ENCODE data around the gene OPCML.

The OPCML gene

GRCh38 chr11:132772703-132773545 lies 759.4 kb downstream of the OPCML start:
- Histone ChIP-seq H3K9me3 (ENCODE audit: control insufficient read depth, insufficient read depth, low read length) (no peaks in the 10 kb centered on the region), H3K4me1 (ENCODE audit: control insufficient read depth, insufficient read depth, low read length) (peaks cover 3% of the 10 kb centered on the region), H3K9ac (ENCODE audit: low read depth, low read length) (no peak overlapping the region), H3K4me3 (ENCODE audit: low read depth, low read length) (no peak overlapping the region), H3K36me3 (ENCODE audit: control insufficient read depth, insufficient read depth, low read length) (no peaks in the 10 kb centered on the region), H3K27me3 (ENCODE audit: control insufficient read depth, insufficient read depth, low read length) (no peaks in the 10 kb centered on the region)

GRCh38 chr11:132771746-132772145 lies 760.6 kb downstream of the OPCML start:
- Histone ChIP-seq H3K4me3 (ENCODE audit: low read depth, low read length) (no peak overlapping the region), H3K9me3 (ENCODE audit: control insufficient read depth, insufficient read depth, low read length) (no peaks in the 10 kb centered on the region), H3K4me1 (ENCODE audit: control insufficient read depth, insufficient read depth, low read length) (peaks cover 3% of the 10 kb centered on the region), H3K36me3 (ENCODE audit: control insufficient read depth, insufficient read depth, low read length) (no peaks in the 10 kb centered on the region), H3K9ac (ENCODE audit: low read depth, low read length) (no peak overlapping the region), H3K27me3 (ENCODE audit: control insufficient read depth, insufficient read depth, low read length) (no peaks in the 10 kb centered on the region)

GRCh38 chr11:132770829-132771530 lies 761.3 kb downstream of the OPCML start:
- Histone ChIP-seq H3K4me1 (ENCODE audit: control insufficient read depth, insufficient read depth, low read length) (peaks cover 3% of the 10 kb centered on the region), H3K9ac (ENCODE audit: low read depth, low read length) (no peak overlapping the region), H3K36me3 (ENCODE audit: control insufficient read depth, insufficient read depth, low read length) (no peaks in the 10 kb centered on the region), H3K9me3 (ENCODE audit: control insufficient read depth, insufficient read depth, low read length) (no peaks in the 10 kb centered on the region), H3K4me3 (ENCODE audit: low read depth, low read length) (no peak overlapping the region), H3K27me3 (ENCODE audit: control insufficient read depth, insufficient read depth, low read length) (no peaks in the 10 kb centered on the region)

- no peak overlapping the region for H3K4me3 ChIP-seq (ENCODE audit: low read depth, low read length)
- H3K27me3 ChIP-seq (ENCODE audit: control insufficient read depth, insufficient read depth, low read length), result no peaks in the 10 kb centered on the region
- no peaks in the 10 kb centered on the region for H3K4me1 ChIP-seq (ENCODE audit: control insufficient read depth, insufficient read depth, low read length)
- H3K36me3 ChIP-seq (ENCODE audit: control insufficient read depth, insufficient read depth, low read length), result no peaks in the 10 kb centered on the region
- H3K9me3 ChIP-seq (ENCODE audit: control insufficient read depth, insufficient read depth, low read length), result no peaks in the 10 kb centered on the region
- no peak overlapping the region for H3K9ac ChIP-seq (ENCODE audit: low read depth, low read length)
Observed at GRCh38 chr11:132763503-132763902, 768.8 kb downstream of the OPCML start.

GRCh38 chr11:132755934-132756333 lies 776.4 kb downstream of the OPCML start:
- Histone ChIP-seq H3K9me3 (ENCODE audit: control insufficient read depth, insufficient read depth, low read length) (no peaks in the 10 kb centered on the region), H3K36me3 (ENCODE audit: control insufficient read depth, insufficient read depth, low read length) (no peaks in the 10 kb centered on the region), H3K4me3 (ENCODE audit: low read depth, low read length) (no peak overlapping the region), H3K27me3 (ENCODE audit: control insufficient read depth, insufficient read depth, low read length) (no peaks in the 10 kb centered on the region), H3K9ac (ENCODE audit: low read depth, low read length) (no peak overlapping the region), H3K4me1 (ENCODE audit: control insufficient read depth, insufficient read depth, low read length) (peaks cover 10% of the 10 kb centered on the region)

GRCh38 chr11:132751516-132752250 lies 780.6 kb downstream of the OPCML start:
- Histone ChIP-seq H3K27me3 (ENCODE audit: control insufficient read depth, insufficient read depth, low read length) (no peaks in the 10 kb centered on the region), H3K4me1 (ENCODE audit: control insufficient read depth, insufficient read depth, low read length) (peaks cover 10% of the 10 kb centered on the region), H3K9me3 (ENCODE audit: control insufficient read depth, insufficient read depth, low read length) (no peaks in the 10 kb centered on the region), H3K9ac (ENCODE audit: low read depth, low read length) (no peak overlapping the region), H3K4me3 (ENCODE audit: low read depth, low read length) (no peak overlapping the region), H3K36me3 (ENCODE audit: control insufficient read depth, insufficient read depth, low read length) (no peaks in the 10 kb centered on the region)

- Histone ChIP-seq H3K4me1 (ENCODE audit: control insufficient read depth, insufficient read depth, low read length) (no peaks in the 10 kb centered on the region), H3K4me3 (ENCODE audit: low read depth, low read length) (no peak overlapping the region), H3K36me3 (ENCODE audit: control insufficient read depth, insufficient read depth, low read length) (no peaks in the 10 kb centered on the region), H3K9ac (ENCODE audit: low read depth, low read length) (no peak overlapping the region), H3K27me3 (ENCODE audit: control insufficient read depth, insufficient read depth, low read length) (no peaks in the 10 kb centered on the region), H3K9me3 (ENCODE audit: control insufficient read depth, insufficient read depth, low read length) (no peaks in the 10 kb centered on the region)
Observed at GRCh38 chr11:132746305-132746704, 786.0 kb downstream of the OPCML start.

GRCh38 chr11:132745306-132745705 lies 787.0 kb downstream of the OPCML start:
- Histone ChIP-seq H3K4me3 (ENCODE audit: low read depth, low read length) (no peak overlapping the region), H3K27me3 (ENCODE audit: control insufficient read depth, insufficient read depth, low read length) (no peaks in the 10 kb centered on the region), H3K36me3 (ENCODE audit: control insufficient read depth, insufficient read depth, low read length) (no peaks in the 10 kb centered on the region), H3K9me3 (ENCODE audit: control insufficient read depth, insufficient read depth, low read length) (no peaks in the 10 kb centered on the region), H3K4me1 (ENCODE audit: control insufficient read depth, insufficient read depth, low read length) (no peaks in the 10 kb centered on the region), H3K9ac (ENCODE audit: low read depth, low read length) (no peak overlapping the region)

GRCh38 chr11:132744771-132745170 lies 787.5 kb downstream of the OPCML start:
- Histone ChIP-seq H3K27me3 (ENCODE audit: control insufficient read depth, insufficient read depth, low read length) (no peaks in the 10 kb centered on the region), H3K9ac (ENCODE audit: low read depth, low read length) (no peak overlapping the region), H3K36me3 (ENCODE audit: control insufficient read depth, insufficient read depth, low read length) (no peaks in the 10 kb centered on the region), H3K4me3 (ENCODE audit: low read depth, low read length) (no peak overlapping the region), H3K4me1 (ENCODE audit: control insufficient read depth, insufficient read depth, low read length) (no peaks in the 10 kb centered on the region), H3K9me3 (ENCODE audit: control insufficient read depth, insufficient read depth, low read length) (no peaks in the 10 kb centered on the region)

- no peaks in the 10 kb centered on the region for H3K9me3 ChIP-seq (ENCODE audit: control insufficient read depth, insufficient read depth, low read length)
- no peaks in the 10 kb centered on the region for H3K4me1 ChIP-seq (ENCODE audit: control insufficient read depth, insufficient read depth, low read length)
- no peak overlapping the region for H3K9ac ChIP-seq (ENCODE audit: low read depth, low read length)
- H3K27me3 ChIP-seq (ENCODE audit: control insufficient read depth, insufficient read depth, low read length), result no peaks in the 10 kb centered on the region
- H3K4me3 ChIP-seq (ENCODE audit: low read depth, low read length), result no peak overlapping the region
- no peaks in the 10 kb centered on the region for H3K36me3 ChIP-seq (ENCODE audit: control insufficient read depth, insufficient read depth, low read length)
Observed at GRCh38 chr11:132743601-132744000, 788.7 kb downstream of the OPCML start.

- Histone ChIP-seq H3K4me3 (ENCODE audit: low read depth, low read length) (no peak overlapping the region), H3K9me3 (ENCODE audit: control insufficient read depth, insufficient read depth, low read length) (no peaks in the 10 kb centered on the region)
Observed at GRCh38 chr11:132742929-132743328, 789.4 kb downstream of the OPCML start.

More at GRCh38 chr11:132742929-132743328, 789.4 kb downstream of the OPCML start:
- Histone ChIP-seq H3K4me1 (ENCODE audit: control insufficient read depth, insufficient read depth, low read length) (no peaks in the 10 kb centered on the region), H3K36me3 (ENCODE audit: control insufficient read depth, insufficient read depth, low read length) (no peaks in the 10 kb centered on the region), H3K9ac (ENCODE audit: low read depth, low read length) (no peak overlapping the region), H3K27me3 (ENCODE audit: control insufficient read depth, insufficient read depth, low read length) (no peaks in the 10 kb centered on the region)
